B cell (primary cell): Measurements from ENCODE around the gene WFDC9. TPM values are rescaled to one million over a fixed set of nuclear protein-coding genes. Genes with fewer than 3 reads are reported as not detected.
"Not testable (repeated sequence)": the region's sequence is repeated elsewhere in the genome, so short reads cannot be mapped to it uniquely, and the experiment has no call there.

Experiments used
- ATAC-seq: fragments of 200-7000 bp; cut with Tn5 transposase; one replicate; pipeline ENCODE4 v1.10.0; 2021; ENCODE audit warnings: low read depth, mild to moderate bottlenecking, moderate number of reproducible peaks, moderate library complexity
- CTCF ChIA-PET: fragments of 350-600 bp; sonication (Branson Sonifier 250); formaldehyde crosslinking; loops from one replicate; lab custom pipeline; 2021; ENCODE audit warnings: antibody characterized with exemption, inconsistent platforms; lab: Charles Lee
- POLR2A ChIA-PET: fragments of 350-600 bp; sonication (Branson Sonifier 250); formaldehyde crosslinking; loops from one replicate; lab custom pipeline; 2021; ENCODE audit warnings: antibody characterized with exemption; lab: Charles Lee
- DNase-seq: peaks from one replicate; pipeline ENCODE4 v3.0.0; 2013
- H2AFZ ChIP-seq: 2 replicates; pipeline ENCODE4 v1.6.1; 2012; ENCODE audit warnings: mild to moderate bottlenecking, low read depth, low read length; ENCODE audit not compliant: insufficient read depth, poor library complexity, severe bottlenecking
- H3K27ac ChIP-seq, 2 donors: 1 replicate in 1 of 2; 2 replicates in 1 of 2; pipeline ENCODE4 v1.5.1; 2012 to 2013; ENCODE audit warnings: low read length in 2 of 2, mild to moderate bottlenecking in 2 of 2, moderate library complexity in 1 of 2
- H3K27me3 ChIP-seq, 4 experiments: fragments of 200-600 bp in 1 of 4; sonication (generic) in 1 of 4; replicated peaks in 1 of 4; 1 replicate in 2 of 4; 2 replicates in 2 of 4; pipeline versions ENCODE4 v1.6.1 to v1.7.0; 2013 to 2016; ENCODE audit warnings: low read length in 3 of 4, mild to moderate bottlenecking in 2 of 4, mixed read lengths in 1 of 4, moderate library complexity in 1 of 4; ENCODE audit not compliant: insufficient read depth in 4 of 4, control insufficient read depth in 3 of 4; ENCODE audit errors: control extremely low read depth in 1 of 4
- H3K36me3 ChIP-seq, 2 experiments: replicated peaks in 1 of 2; 1 replicate in 1 of 2; 2 replicates in 1 of 2; pipeline versions ENCODE4 v1.6.1 to v1.7.1; 2013; ENCODE audit warnings: low read length in 1 of 2; ENCODE audit not compliant: insufficient read depth in 2 of 2, control insufficient read depth in 1 of 2; ENCODE audit errors: control extremely low read depth in 1 of 2, extremely low read depth in 1 of 2
- H3K4me1 ChIP-seq, 2 donors: fragments of 200-600 bp in 1 of 2; sonication (generic) in 1 of 2; 1 replicate in 1 of 2; 2 replicates in 1 of 2; pipeline versions ENCODE4 v1.5.1 to v1.6.1; 2013 to 2017; ENCODE audit warnings: low read length in 2 of 2; ENCODE audit not compliant: control insufficient read depth in 2 of 2, insufficient read depth in 2 of 2
- H3K4me2 ChIP-seq: replicated peaks from 2 replicates; pipeline ENCODE3; 2012; ENCODE audit warnings: mild to moderate bottlenecking, low read depth, low read length; ENCODE audit not compliant: poor library complexity, severe bottlenecking
- H3K4me3 ChIP-seq, 5 experiments: fragments of 200-600 bp in 1 of 5; sonication (generic) in 1 of 5; 1 replicate in 3 of 5; 2 replicates in 2 of 5; pipeline versions ENCODE4 v1.5.1 to v1.7.0; 2011 to 2016; ENCODE audit warnings: low read length in 4 of 5, mild to moderate bottlenecking in 4 of 5, low read depth in 2 of 5, control low read depth in 1 of 5, moderate library complexity in 1 of 5; ENCODE audit not compliant: insufficient read depth in 1 of 5; ENCODE audit errors: control extremely low read depth in 1 of 5, extremely low read depth in 1 of 5
- H3K79me2 ChIP-seq: fragments of 200-600 bp; sonication (generic); one replicate; pipeline ENCODE4 v1.6.0; 2016; ENCODE audit warnings: low read length; ENCODE audit not compliant: control insufficient read depth, insufficient read depth
- H3K9ac ChIP-seq: fragments of 200-600 bp; sonication (generic); 2 replicates; pipeline ENCODE4 v1.6.1; 2017; ENCODE audit warnings: mild to moderate bottlenecking, low read length, moderate library complexity
- H3K9me3 ChIP-seq, 3 donors: one replicate each; pipeline versions ENCODE4 v1.6.1 to v1.7.1; 2013; ENCODE audit warnings: low read length in 2 of 3; ENCODE audit not compliant: control insufficient read depth in 2 of 3, insufficient read depth in 1 of 3; ENCODE audit errors: control extremely low read depth in 1 of 3
- H4K20me1 ChIP-seq: 2 replicates; pipeline ENCODE4 v1.6.0; 2012; ENCODE audit warnings: mild to moderate bottlenecking, low read length; ENCODE audit not compliant: insufficient read depth, control insufficient read depth, poor library complexity, severe bottlenecking
- H3K27ac Mint-ChIP-seq: one replicate; pipeline ENCODE4 v1.8.0; 2021; ENCODE audit warnings: mixed read lengths
- H3K27me3 Mint-ChIP-seq: one replicate; pipeline ENCODE4 v1.8.0; 2021; ENCODE audit warnings: mixed read lengths
- H3K4me1 Mint-ChIP-seq: one replicate; pipeline ENCODE4 v1.8.0; 2021; ENCODE audit warnings: mixed read lengths
- H3K4me3 Mint-ChIP-seq: one replicate; pipeline ENCODE4 v1.8.0; 2021; ENCODE audit warnings: mixed read lengths
- H3K9me3 Mint-ChIP-seq: one replicate; pipeline ENCODE4 v1.8.0; 2022; ENCODE audit warnings: mixed read lengths; ENCODE audit not compliant: insufficient read depth
- CTCF ChIP-seq: fragments of 200-600 bp; IDR thresholded peaks from one replicate; pipeline ENCODE4 v1.8.0; 2022; ENCODE audit warnings: antibody characterized with exemption, mild to moderate bottlenecking
- EZH2 ChIP-seq: IDR thresholded peaks from 2 replicates; pipeline ENCODE4 v1.6.1; 2012; ENCODE audit warnings: borderline replicate concordance, low read depth, mild to moderate bottlenecking, moderate library complexity, low read length; ENCODE audit not compliant: insufficient read depth, poor library complexity, severe bottlenecking
- WGBS: methylation state at CpG from one replicate; pipeline ENCODE4 v1.1.5; 2013; ENCODE audit warnings: missing lambda C conversion rate; ENCODE audit not compliant: insufficient coverage; 5-methylcytosine and 5-hydroxymethylcytosine counted together
- intact Hi-C: fragments of 100-400 bp; cut with micrococcal nuclease; formaldehyde crosslinking; loops from one replicate; pipeline ENCODE4 v1.10.0; 2022
- polyA plus RNA-seq: library from polyadenylated mRNA; depleted of rRNA; stranded (reverse); fragments of >200 nt; gene quantifications from 2 replicates; pipeline ENCODE4 v1.2.3, GENCODE V29; 2012
- total RNA-seq, 2 donors: library from RNA; stranded (reverse); fragments of 120-200 nt in 1 of 2; gene quantifications; 1 replicate in 1 of 2; 2 replicates in 1 of 2; pipeline versions ENCODE4 v1.2.3 to v1.2.4, GENCODE V29; 2013 to 2022

The WFDC9 gene
- total and polyA plus RNA-seq, 2 donors (not counting 1 experiment from before 2014, with no cell fraction given), result not detected

GRCh38 chr20:45588800-45589199, 42.3 kb downstream of the WFDC9 start:
- WGBS, result no CpG with 5 or more reads among the region's 2 CpGs
- no peaks in the 10 kb centered on the region for H3K79me2 ChIP-seq
- DNase-seq, result no peak
- H4K20me1 ChIP-seq, result no peaks in the 10 kb centered on the region
- Mint-ChIP-seq H3K27ac (no peak overlapping the region), H3K9me3 (no peaks in the 10 kb centered on the region), H3K4me1 (no peaks in the 10 kb centered on the region), H3K4me3 (no peak overlapping the region), H3K27me3 (peaks cover 9% of the 10 kb centered on the region)
- no peak overlapping the region for H3K4me3 ChIP-seq
- no peaks in the 10 kb centered on the region for H3K4me1 ChIP-seq
- no peaks in the 10 kb centered on the region for H3K36me3 ChIP-seq
- intact Hi-C loops, result no loop called here
- TF ChIP-seq CTCF, result no peak
- no peak for TF ChIP-seq EZH2
- ATAC-seq, result no peak
- ChIA-PET POLR2A (no interaction called here), CTCF (no interaction called here)
- H3K9me3 ChIP-seq, result no peaks in the 10 kb centered on the region
- peaks cover 0 to 6% (median 1%) of the 10 kb centered on the region in 4 experiments for H3K27me3 ChIP-seq
- no peak overlapping the region for H3K4me2 ChIP-seq
- H3K9ac ChIP-seq, result no peak overlapping the region
- no peak overlapping the region for H3K27ac ChIP-seq
- H2AFZ ChIP-seq, result no peak overlapping the region

GRCh38 chr20:45585986-45586385, 45.1 kb downstream of the WFDC9 start:
- POLR2A ChIA-PET, H3K27me3 ChIP-seq, H3K4me3 ChIP-seq, H3K27ac ChIP-seq, ATAC-seq, H3K9me3 ChIP-seq, H4K20me1 ChIP-seq, H3K27ac Mint-ChIP-seq, H3K4me3 Mint-ChIP-seq, H3K9ac ChIP-seq, DNase-seq, H2AFZ ChIP-seq, H3K4me2 ChIP-seq, H3K36me3 ChIP-seq, H3K4me1 ChIP-seq, CTCF ChIA-PET, H3K4me1 Mint-ChIP-seq, H3K79me2 ChIP-seq, intact Hi-C loops, H3K9me3 Mint-ChIP-seq: not testable (repeated sequence)
- peaks cover 15% of the 10 kb centered on the region for H3K27me3 Mint-ChIP-seq
- WGBS, result 98% methylated on average over 5 of the region's 5 CpGs

GRCh38 chr20:45584294-45584693, 46.8 kb downstream of the WFDC9 start:
- H4K20me1 ChIP-seq, H3K27ac ChIP-seq, H3K4me1 ChIP-seq, H3K9me3 Mint-ChIP-seq, DNase-seq, H3K27ac Mint-ChIP-seq, H3K4me1 Mint-ChIP-seq, intact Hi-C loops, H3K4me3 ChIP-seq, H3K4me2 ChIP-seq, POLR2A ChIA-PET, CTCF ChIA-PET, H2AFZ ChIP-seq, H3K9ac ChIP-seq, H3K4me3 Mint-ChIP-seq, H3K36me3 ChIP-seq, H3K79me2 ChIP-seq, H3K27me3 ChIP-seq, H3K9me3 ChIP-seq, ATAC-seq: not testable (repeated sequence)
- WGBS, result 98% methylated on average over 4 of the region's 5 CpGs
- H3K27me3 Mint-ChIP-seq, result peaks cover 28% of the 10 kb centered on the region
